ENCODE results near the gene EPS15.
"Not testable (repeated sequence)": the region's sequence is repeated elsewhere in the genome, so short reads cannot be mapped to it uniquely, and the experiment has no call there.

The EPS15 gene

GRCh38 chr1:51514733-51515132 lies 4.3 kb downstream of the EPS15 start:
- DNase-seq: peak; percentile 52

- no peak for DNase-seq
These were observed 6.5 kb downstream of the EPS15 start for GRCh38 chr1:51512606-51513005.

- no peak for DNase-seq
These were observed 6.9 kb downstream of the EPS15 start for GRCh38 chr1:51512120-51512519.

GRCh38 chr1:51509773-51510172 lies 9.3 kb downstream of the EPS15 start:
- DNase-seq: peak; percentile 21

- DNase-seq: peak; percentile 52
These were observed 12.5 kb downstream of the EPS15 start for GRCh38 chr1:51506537-51506936.

- no peak for DNase-seq
These were observed 14.1 kb downstream of the EPS15 start for GRCh38 chr1:51504806-51505525.

GRCh38 chr1:51501218-51501630 lies 17.8 kb downstream of the EPS15 start:
- DNase-seq: not testable (repeated sequence)

GRCh38 chr1:51499694-51500093 lies 19.4 kb downstream of the EPS15 start:
- no peak for DNase-seq

- DNase-seq: no peak
These were observed 20.1 kb downstream of the EPS15 start for GRCh38 chr1:51498924-51499323.

- no peak for DNase-seq
These were observed 21.7 kb downstream of the EPS15 start for GRCh38 chr1:51497340-51497739.

- no peak for DNase-seq
These were observed 24.8 kb downstream of the EPS15 start for GRCh38 chr1:51494138-51494830.

GRCh38 chr1:51491166-51491981 lies 27.7 kb downstream of the EPS15 start:
- DNase-seq: peak; percentile 45

GRCh38 chr1:51489472-51489871 lies 29.6 kb downstream of the EPS15 start:
- no peak for DNase-seq

GRCh38 chr1:51488372-51489050 lies 30.6 kb downstream of the EPS15 start:
- DNase-seq: peak; percentile 40

- DNase-seq: peak; percentile 60
These were observed 31.4 kb downstream of the EPS15 start for GRCh38 chr1:51487628-51488027.

- no peak for DNase-seq
These were observed 34.5 kb downstream of the EPS15 start for GRCh38 chr1:51484591-51484990.

- DNase-seq: no peak
These were observed 36.2 kb downstream of the EPS15 start for GRCh38 chr1:51482881-51483280.

- DNase-seq: not testable (repeated sequence)
These were observed 44.0 kb downstream of the EPS15 start for GRCh38 chr1:51474832-51475620.

GRCh38 chr1:51473331-51474115 lies 45.5 kb downstream of the EPS15 start:
- DNase-seq: peak; percentile 26

- no peak for DNase-seq
These were observed 46.7 kb downstream of the EPS15 start for GRCh38 chr1:51472359-51472758.

GRCh38 chr1:51469518-51469917 lies 49.5 kb downstream of the EPS15 start:
- peak; percentile 89 for DNase-seq

Data from OCI-M1 (cell line).